Eye (tissue), 1 donor: ENCODE data around the gene TBC1D9B.

Source experiments
- DNase-seq: peaks from one replicate; pipeline ENCODE4 v3.0.0-alpha.2; 2015

Gene TBC1D9B

GRCh38 chr5:179907556-179908324 lies at the start of gene TBC1D9B:
TSS of gene TBC1D9B (minus strand) at chr5:179907897. CDS start at chr5:179907821, 76 bp downstream.
- DNase-seq = peak; percentile 89

GRCh38 chr5:179955630-179956029 lies 47.9 kb upstream of the TBC1D9B start:
- DNase-seq = no peak

GRCh38 chr5:179955062-179955461 lies 47.4 kb upstream of the TBC1D9B start:
- DNase-seq = no peak

GRCh38 chr5:179954434-179954833 lies 46.7 kb upstream of the TBC1D9B start:
- no peak for DNase-seq

GRCh38 chr5:179953987-179954386 lies 46.3 kb upstream of the TBC1D9B start:
- no peak for DNase-seq

GRCh38 chr5:179936976-179937681 lies 29.4 kb upstream of the TBC1D9B start:
- no peak for DNase-seq

- no peak for DNase-seq
Measured at GRCh38 chr5:179930788-179931473, 23.2 kb upstream of the TBC1D9B start.

GRCh38 chr5:179927824-179928223 lies 20.1 kb upstream of the TBC1D9B start:
- DNase-seq = no peak

- DNase-seq = no peak
Measured at GRCh38 chr5:179926657-179927056, 19.0 kb upstream of the TBC1D9B start.

GRCh38 chr5:179923436-179923835 lies 15.7 kb upstream of the TBC1D9B start:
- no peak for DNase-seq

- DNase-seq = peak; percentile 19
Measured at GRCh38 chr5:179920175-179920574, 12.5 kb upstream of the TBC1D9B start.

GRCh38 chr5:179919487-179920060 lies 11.9 kb upstream of the TBC1D9B start:
- peak; percentile 63 for DNase-seq

- no peak for DNase-seq
Measured at GRCh38 chr5:179918742-179919486, 11.2 kb upstream of the TBC1D9B start.

- DNase-seq = no peak
Measured at GRCh38 chr5:179916523-179916922, 8.8 kb upstream of the TBC1D9B start.

- no peak for DNase-seq
Measured at GRCh38 chr5:179915406-179915935, 7.8 kb upstream of the TBC1D9B start.

GRCh38 chr5:179914032-179914755 lies 6.5 kb upstream of the TBC1D9B start:
- no peak for DNase-seq

GRCh38 chr5:179913461-179913860 lies 5.8 kb upstream of the TBC1D9B start:
- no peak for DNase-seq

- no peak for DNase-seq
Measured at GRCh38 chr5:179912951-179913350, 5.3 kb upstream of the TBC1D9B start.

- no peak for DNase-seq
Measured at GRCh38 chr5:179912386-179912785, 4.7 kb upstream of the TBC1D9B start.

- no peak for DNase-seq
Measured at GRCh38 chr5:179909224-179909623, 1.5 kb upstream of the TBC1D9B start.

- DNase-seq = peak; percentile 23
Measured at GRCh38 chr5:179908528-179908927, 831 bp upstream of the TBC1D9B start.
